ENCODE data around the gene SUGCT.

SUGCT gene

DNA sequence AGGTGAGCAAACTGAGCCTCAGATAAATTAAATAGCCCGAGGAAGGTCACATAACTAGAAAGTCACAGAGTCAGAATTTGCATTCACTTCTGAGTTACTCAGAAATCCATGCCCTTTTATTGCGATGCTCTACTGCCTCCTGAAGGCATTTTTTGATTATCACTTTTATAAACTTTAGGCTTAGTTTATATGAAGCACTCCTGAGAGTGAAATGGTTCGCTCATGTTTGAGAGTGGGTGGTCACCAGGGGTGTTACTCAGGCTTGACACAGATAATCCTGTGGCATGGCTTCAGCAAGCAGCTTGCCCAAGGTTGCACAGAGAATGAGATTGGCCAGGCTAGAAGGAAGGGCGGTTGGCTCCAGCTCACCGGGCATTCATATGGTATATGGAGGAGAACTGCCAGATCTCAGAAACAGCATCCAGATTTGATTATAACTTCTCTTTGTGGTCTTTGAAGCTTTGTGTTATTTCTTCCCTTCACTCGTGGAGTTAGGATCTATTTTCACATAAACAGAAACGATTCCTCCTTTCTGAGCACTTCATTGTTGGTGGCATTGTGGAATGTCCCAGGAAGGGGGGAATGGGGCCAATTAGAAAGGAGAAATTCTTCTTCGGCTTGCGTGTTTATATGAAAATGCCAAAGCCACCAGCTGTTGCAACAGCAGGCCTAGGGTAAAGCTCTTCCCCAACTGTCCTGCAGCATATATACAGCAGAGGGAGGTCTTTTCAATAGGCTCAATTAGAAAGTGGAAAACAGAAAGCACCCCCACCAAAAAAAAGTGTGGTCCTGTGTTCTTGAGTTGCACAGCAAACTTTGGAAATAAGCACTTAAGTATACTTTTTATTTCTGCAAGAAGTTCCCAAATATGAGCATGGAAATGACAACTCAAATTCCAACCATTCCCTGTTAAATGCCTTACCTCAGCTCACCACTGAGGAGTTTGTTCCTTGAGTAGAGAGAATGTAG lies 628.8 kb downstream of the SUGCT start:
- TF ChIP-seq, protein P1, sequence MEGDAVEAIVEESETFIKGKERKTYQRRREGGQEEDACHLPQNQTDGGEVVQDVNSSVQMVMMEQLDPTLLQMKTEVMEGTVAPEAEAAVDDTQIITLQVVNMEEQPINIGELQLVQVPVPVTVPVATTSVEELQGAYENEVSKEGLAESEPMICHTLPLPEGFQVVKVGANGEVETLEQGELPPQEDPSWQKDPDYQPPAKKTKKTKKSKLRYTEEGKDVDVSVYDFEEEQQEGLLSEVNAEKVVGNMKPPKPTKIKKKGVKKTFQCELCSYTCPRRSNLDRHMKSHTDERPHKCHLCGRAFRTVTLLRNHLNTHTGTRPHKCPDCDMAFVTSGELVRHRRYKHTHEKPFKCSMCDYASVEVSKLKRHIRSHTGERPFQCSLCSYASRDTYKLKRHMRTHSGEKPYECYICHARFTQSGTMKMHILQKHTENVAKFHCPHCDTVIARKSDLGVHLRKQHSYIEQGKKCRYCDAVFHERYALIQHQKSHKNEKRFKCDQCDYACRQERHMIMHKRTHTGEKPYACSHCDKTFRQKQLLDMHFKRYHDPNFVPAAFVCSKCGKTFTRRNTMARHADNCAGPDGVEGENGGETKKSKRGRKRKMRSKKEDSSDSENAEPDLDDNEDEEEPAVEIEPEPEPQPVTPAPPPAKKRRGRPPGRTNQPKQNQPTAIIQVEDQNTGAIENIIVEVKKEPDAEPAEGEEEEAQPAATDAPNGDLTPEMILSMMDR (IDR thresholded peaks at IDR 0.05; ENCODE audit: control extremely low read depth, extremely low read depth, low read depth, missing control alignments) = no peak
- CTCF ChIA-PET = interaction anchor here (0.8 kb wide), 1 partner anchor 10 kb away, joined by 3 read pairs; no protein-coding TSS in a partner anchor
- POLR2A ChIA-PET = no interaction called here
- no peak for DNase-seq (ENCODE audit: extremely low spot score)

DNA sequence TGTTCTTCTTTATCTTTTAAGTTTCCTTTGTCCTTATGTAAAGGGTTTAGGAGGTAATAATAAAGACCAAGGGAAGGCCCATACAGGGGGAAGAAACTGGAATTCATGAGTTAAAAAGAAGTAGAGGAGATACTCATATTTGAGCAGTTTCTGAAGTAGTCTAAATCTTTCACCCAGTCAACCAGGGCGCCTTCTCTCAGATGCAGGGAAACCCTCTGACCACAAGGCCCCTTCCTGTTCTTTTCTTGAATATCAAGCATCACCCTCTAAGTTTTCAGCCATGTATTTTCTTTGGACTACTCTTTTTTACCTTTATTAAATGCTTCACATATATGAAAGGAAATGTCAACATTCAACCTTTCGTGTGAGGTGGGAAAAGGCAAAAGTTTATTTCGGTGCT lies 630.8 kb downstream of the SUGCT start:
- CTCF ChIA-PET = no interaction called here
- TF ChIP-seq, protein P1 (IDR thresholded peaks at IDR 0.05; ENCODE audit: control extremely low read depth, extremely low read depth, low read depth, missing control alignments) = no peak
- DNase-seq (ENCODE audit: extremely low spot score) = no peak
- POLR2A ChIA-PET = no interaction called here

DNA sequence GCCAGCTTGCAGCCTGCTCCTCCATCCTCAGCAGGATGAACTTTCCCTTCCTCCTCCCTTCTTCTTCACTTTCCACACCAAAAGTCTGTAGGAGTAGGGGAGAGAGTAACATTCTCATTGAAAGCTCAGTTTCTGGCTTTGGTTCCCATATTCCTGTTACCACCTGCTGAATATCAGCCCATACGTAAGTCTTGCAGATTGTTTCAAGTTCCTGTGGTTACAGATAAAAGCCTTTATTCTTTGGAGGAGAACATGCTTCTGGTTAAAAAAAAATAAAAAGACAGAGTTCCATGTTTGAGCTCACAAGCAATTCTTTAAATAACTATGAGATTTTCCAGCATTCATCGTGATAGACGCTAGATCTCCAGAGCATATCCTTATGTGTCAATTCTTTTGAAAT lies 637.3 kb downstream of the SUGCT start:
- POLR2A ChIA-PET = no interaction called here
- TF ChIP-seq, protein P1 (IDR thresholded peaks at IDR 0.05; ENCODE audit: control extremely low read depth, extremely low read depth, low read depth, missing control alignments) = no peak
- CTCF ChIA-PET = interaction anchor here (2.9 kb wide), 1 partner anchor 10 kb away, joined by 9 read pairs; no protein-coding TSS in a partner anchor
- no peak for DNase-seq (ENCODE audit: extremely low spot score)

DNA sequence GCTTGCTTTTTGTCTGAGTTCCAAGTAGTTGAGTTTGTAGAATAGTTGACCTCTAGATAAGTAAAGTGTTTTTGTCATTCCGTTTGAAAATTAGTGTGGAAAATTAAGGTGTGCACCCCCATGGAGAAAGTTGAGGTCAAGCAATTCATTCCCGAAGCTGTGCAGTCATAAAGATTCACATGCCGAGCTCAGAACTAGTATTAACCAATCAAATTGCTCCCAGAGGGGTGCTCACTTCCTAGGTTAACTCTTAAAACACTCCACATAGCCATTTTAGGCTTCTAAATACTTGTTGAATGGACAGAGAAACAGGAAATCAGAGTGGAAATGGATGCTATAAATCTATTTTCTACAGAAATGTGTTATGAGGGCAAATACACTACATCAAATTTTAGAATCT lies 638.9 kb downstream of the SUGCT start:
- CTCF ChIA-PET = no interaction called here
- no peak for DNase-seq (ENCODE audit: extremely low spot score)
- TF ChIP-seq, protein P1 (IDR thresholded peaks at IDR 0.05; ENCODE audit: control extremely low read depth, extremely low read depth, low read depth, missing control alignments) = no peak
- POLR2A ChIA-PET = no interaction called here

DNA sequence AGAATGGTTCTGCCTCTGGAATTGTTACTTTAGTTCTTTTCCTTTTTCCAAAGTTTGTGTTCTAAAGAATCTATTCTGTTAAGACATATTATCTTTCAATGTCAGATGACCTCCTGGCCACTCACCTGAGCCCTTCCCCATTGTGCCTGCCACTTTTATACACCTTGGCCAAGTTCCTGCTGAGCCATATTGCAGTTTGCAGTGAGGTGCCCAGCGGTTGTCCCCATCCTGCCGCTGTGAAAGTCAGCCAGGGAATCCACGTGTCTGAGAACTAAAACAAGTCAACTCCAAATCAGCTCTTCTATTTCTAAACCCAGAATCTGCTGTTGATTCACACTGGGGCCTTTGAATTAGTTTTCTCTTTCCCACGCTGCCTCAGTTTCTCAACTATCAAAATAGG lies 641.1 kb downstream of the SUGCT start:
- ChIA-PET POLR2A (no interaction called here), CTCF (no interaction called here)
- TF ChIP-seq, protein P1 (IDR thresholded peaks at IDR 0.05; ENCODE audit: control extremely low read depth, extremely low read depth, low read depth, missing control alignments) = no peak
- DNase-seq (ENCODE audit: extremely low spot score) = no peak

DNA sequence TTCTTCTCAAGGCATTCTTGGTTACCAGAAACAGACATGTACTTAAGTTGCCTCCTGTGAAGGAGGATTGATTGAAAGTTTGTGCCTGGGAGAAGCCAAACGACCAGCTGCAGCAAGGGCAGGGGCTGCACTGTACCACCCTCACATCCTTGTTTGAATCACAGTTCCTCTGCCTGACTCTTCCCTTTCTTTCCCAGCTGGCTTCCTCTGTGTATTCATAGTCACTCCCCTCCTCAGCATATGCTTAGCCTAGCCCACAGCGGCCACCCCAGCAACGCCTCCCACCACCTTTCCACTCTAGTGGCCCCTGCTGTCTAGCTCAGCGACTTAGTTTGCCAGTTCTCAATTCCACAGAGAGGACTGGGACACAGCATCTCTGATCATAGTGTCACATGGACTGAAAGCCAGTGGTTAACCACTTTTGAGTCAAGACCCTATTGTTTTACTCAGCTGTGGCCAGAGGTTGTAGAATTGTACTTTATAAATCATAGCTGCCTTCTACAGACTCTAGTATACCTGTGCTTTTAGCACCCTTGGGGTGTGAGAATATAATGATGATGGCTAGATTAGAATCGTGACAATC lies 643.0 kb downstream of the SUGCT start:
- TF ChIP-seq, protein P1 (IDR thresholded peaks at IDR 0.05; ENCODE audit: control extremely low read depth, extremely low read depth, low read depth, missing control alignments) = no peak
- ChIA-PET CTCF (no interaction called here), POLR2A (no interaction called here)
- DNase-seq (ENCODE audit: extremely low spot score) = no peak
